H1 (cell line): ENCODE results near the gene ERC1.
"Not testable (repeated sequence)": the region's sequence is repeated elsewhere in the genome, so short reads cannot be mapped to it uniquely, and the experiment has no call there.

Experiments used
- CTCF ChIP-seq, 3 experiments: IDR thresholded peaks; 1 replicate in 2 of 3; 2 replicates in 1 of 3; pipeline versions ENCODE4 v1.5.1 to v1.6.1; 2011; ENCODE audit warnings: low read length in 3 of 3, mild to moderate bottlenecking in 3 of 3, inconsistent platforms in 2 of 3, low read depth in 1 of 3, moderate library complexity in 1 of 3; ENCODE audit not compliant: insufficient read depth in 1 of 3; ENCODE audit errors: control extremely low read depth in 1 of 3
- EP300 ChIP-seq, 2 experiments: IDR thresholded peaks; 1 replicate in 1 of 2; 2 replicates in 1 of 2; pipeline ENCODE4 v1.6.1; 2011 to 2012; ENCODE audit warnings: low read depth in 2 of 2, low read length in 2 of 2, mild to moderate bottlenecking in 2 of 2, borderline replicate concordance in 1 of 2, inconsistent platforms in 1 of 2, moderate library complexity in 1 of 2
- JUN ChIP-seq: IDR thresholded peaks from 2 replicates; pipeline ENCODE4 v1.6.1; 2011; ENCODE audit warnings: low read depth, mild to moderate bottlenecking, improper control_type of control experiment, low read length
- MAX ChIP-seq: IDR thresholded peaks from 2 replicates; pipeline ENCODE4 v1.6.1; 2012; ENCODE audit warnings: inconsistent platforms
- POLR2A ChIP-seq, 2 experiments: IDR thresholded peaks; 1 replicate in 1 of 2; 2 replicates in 1 of 2; pipeline ENCODE4 v1.6.1; 2011; ENCODE audit warnings: low read depth in 2 of 2, low read length in 2 of 2, mild to moderate bottlenecking in 2 of 2; ENCODE audit errors: control extremely low read depth in 1 of 2
- POLR2AphosphoS5 ChIP-seq: IDR thresholded peaks from 2 replicates; pipeline ENCODE4 v1.6.1; 2011; ENCODE audit warnings: low read depth, low read length
- SUZ12 ChIP-seq: fragments of 200-600 bp; sonication (generic); IDR thresholded peaks from 2 replicates; pipeline ENCODE4 v1.6.1; 2012; ENCODE audit warnings: mild to moderate bottlenecking, inconsistent platforms, low read length, moderate library complexity, mixed read lengths

- not testable (repeated sequence) for TF ChIP-seq CTCF (IDR thresholded peaks at IDR 0.05; ENCODE audit: control extremely low read depth in 1 of 3, insufficient read depth in 1 of 3, low read depth in 1 of 3, low read length in 3 of 3); MAX; JUN; POLR2AphosphoS5; EP300 (IDR thresholded peaks at IDR 0.05; ENCODE audit: borderline replicate concordance in 1 of 2, low read depth in 2 of 2, low read length in 2 of 2); POLR2A (IDR thresholded peaks at IDR 0.05; ENCODE audit: control extremely low read depth in 1 of 2, low read depth in 2 of 2, low read length in 2 of 2); SUZ12
Observed at GRCh38 chr12:1099618-1100017, 108.6 kb downstream of the ERC1 start.
